ENCODE results near the gene CLEC6A.
"Not testable (repeated sequence)": the region's sequence is repeated elsewhere in the genome, so short reads cannot be mapped to it uniquely, and the experiment has no call there.

Gene CLEC6A

DNA sequence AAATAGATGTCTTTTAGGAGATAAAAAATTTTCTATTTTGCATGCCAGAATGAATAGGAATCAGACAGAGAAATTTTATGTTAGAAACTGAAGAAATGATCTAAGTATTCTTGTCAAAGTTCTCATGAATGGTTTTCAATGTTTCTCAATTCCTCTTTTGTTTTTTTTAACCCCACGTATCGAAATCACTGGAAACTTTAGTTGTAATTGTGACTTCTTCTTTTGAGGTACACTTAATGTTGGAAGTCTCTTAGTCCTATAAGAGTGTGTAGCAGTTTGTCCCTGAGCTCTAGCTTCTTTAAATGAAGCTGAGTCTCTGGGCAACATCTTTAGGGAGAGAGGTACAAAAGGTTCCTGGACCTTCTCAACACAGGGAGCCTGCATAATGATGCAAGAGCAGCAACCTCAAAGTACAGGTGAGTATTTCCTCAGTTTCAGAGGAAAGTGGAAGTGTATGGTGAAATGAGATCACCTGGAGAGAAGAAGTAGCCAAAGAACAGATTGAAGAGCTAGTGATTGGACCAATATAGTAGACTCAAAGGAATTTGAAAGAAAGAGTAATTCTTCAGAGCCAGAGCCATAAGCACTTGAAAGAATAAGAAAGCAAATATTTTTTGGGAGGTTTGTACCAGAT, at the start of gene CLEC6A:
CLEC6A (plus strand) TSS at position 236 of the 634 bp plus-strand sequence; CDS start at position 386, 150 bp downstream.
- DNase-seq, result no peak

GRCh38 chr12:8419576-8419975, 36.2 kb upstream of the CLEC6A start:
- not testable (repeated sequence) for DNase-seq

- DNase-seq, result no peak
These were observed 35.3 kb upstream of the CLEC6A start for GRCh38 chr12:8420506-8420905.

DNA sequence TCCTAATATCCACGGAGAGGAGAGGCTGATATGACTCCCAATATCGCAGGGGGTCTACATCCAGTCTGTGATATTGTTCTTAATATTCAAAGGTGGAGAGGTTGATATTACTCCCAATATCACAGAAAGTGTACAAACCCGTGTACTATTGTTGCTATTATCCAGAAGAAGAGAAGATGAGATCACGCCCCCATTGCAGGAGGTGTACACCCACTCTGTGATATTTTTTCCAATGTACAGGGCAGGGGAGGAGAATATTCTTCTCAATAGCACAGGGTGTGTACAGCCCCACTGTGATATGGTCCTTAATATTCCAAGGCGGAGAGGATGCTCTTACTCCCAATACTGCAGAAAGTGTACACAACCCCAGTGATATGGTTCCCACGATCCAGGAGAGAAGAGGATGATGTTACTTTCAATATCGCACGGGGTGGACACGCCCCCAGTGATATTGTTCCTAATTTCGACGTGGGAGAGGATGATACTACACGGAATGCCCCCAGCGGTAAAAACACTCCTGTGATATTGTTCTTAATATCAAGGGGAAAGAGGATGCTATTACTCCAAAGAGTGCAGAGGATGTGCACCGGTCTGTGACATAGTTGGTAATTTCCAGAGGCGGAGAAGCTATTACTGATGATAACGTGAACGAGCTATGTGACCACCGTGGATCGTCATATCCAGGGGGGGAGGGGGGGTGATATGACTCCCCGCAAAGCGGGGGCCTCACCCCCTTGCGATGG, 11.1 kb upstream of the CLEC6A start:
- not testable (repeated sequence) for DNase-seq

- no peak for DNase-seq
These were observed 10.0 kb upstream of the CLEC6A start for GRCh38 chr12:8445731-8446130.

DNA sequence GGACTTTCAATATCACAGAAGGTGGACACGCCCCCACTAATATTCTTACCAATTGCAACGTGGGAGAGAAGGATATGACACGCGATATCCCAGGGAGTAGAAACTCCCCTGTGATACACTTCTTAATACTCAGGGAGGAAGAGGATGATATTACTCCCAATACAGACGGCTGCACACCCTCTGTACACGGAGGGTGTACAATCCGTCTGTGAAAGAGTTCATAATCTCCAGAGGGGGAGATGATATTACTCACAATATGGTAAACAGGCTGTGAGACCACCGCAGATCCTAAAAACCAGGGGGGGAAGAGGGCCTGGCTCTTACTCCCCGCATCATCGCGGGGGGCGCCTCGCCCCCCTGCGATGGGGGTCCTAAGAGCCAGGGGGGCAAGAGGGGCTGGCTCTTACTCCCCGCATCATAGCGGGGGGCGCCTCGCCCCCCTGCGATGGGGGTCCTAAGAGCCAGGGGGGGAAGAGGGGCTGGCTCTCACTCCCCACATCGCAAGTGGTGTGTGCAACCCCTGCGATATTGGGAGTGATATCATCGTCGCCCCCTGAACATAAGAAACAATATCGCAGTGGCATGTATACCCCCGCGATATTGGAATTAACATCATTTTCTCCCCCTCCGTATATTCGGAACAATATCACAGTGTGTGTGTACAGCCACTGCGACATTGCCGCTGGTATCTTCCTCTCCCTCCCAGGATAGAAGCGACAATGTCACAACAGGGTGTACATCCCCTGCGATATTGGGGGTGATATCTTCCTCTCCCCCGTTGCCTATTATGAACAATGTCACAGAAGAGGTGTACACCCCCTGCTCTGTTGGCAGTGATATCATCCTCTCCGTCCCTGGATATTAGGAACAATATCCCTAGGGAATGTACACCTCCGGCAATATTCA, 8.9 kb upstream of the CLEC6A start:
- no peak for DNase-seq

GRCh38 chr12:8449355-8449859, 6.4 kb upstream of the CLEC6A start:
- no peak for DNase-seq

GRCh38 chr12:8452036-8452435, 3.7 kb upstream of the CLEC6A start:
- no peak for DNase-seq

GRCh38 chr12:8453021-8453513, 2.7 kb upstream of the CLEC6A start:
- DNase-seq, result no peak

DNA sequence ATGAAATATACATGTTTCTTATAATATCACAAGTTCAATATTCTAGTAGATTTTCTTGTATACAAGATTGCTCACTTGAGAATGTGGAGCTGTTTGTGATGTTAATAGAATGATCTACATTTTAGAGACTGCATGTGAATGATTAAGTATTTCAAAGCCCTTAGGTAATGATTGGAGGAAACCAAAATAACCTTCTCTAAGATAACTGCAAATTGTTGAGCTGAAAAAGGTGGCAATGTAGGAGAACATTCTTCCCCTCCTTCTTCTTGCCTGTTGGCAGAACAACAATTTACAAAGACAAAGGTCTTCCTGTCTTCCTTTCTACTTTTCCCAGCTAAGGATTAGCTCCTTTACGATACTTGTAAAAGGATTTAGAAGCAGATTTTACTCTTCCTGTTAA, 2.0 kb upstream of the CLEC6A start:
- no peak for DNase-seq

GRCh38 chr12:8455271-8455670, 491 bp upstream of the CLEC6A start:
- no peak for DNase-seq

DNA sequence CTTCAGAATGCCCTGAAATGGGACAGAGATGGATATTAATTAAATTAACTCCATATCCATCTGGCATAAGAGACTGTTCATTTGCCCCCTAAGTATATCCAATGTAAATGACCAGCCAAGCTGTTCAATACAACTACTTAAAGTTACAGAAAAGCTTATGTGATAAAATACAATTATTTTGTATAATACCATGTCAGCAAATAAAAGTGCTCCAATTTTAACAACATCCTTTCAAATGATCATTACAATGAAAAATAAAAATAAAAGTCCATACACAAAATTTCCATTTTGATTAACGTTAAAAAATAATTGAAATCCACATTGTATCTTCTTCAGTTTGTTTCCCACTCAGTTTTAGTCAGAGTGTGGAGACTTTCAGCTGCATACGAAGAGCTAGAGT, 5.7 kb downstream of the CLEC6A start:
- no peak for DNase-seq

- no peak for DNase-seq
These were observed 9.7 kb downstream of the CLEC6A start for GRCh38 chr12:8465301-8465996.

- no peak for DNase-seq
These were observed 10.5 kb downstream of the CLEC6A start for GRCh38 chr12:8466241-8466640.

DNA sequence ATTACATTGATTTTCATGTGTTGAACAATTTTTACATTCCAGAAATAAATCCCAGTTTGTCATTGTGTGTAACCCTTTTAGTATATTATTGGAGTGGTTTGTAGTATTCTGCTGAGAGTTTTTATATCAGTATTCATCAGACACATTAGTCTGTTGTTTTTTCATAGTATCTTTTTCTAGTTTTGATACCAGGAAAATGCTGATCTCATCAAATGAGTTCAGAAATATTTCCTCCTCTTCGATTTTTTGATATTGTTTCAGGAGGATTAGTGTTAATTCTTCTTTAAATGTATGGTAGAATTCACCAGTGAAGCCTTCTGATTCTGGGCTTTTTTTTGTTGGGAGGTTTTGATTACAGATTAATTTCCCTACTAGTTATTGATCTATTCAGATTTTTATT, 15.3 kb downstream of the CLEC6A start:
- DNase-seq, result no peak

GRCh38 chr12:8475508-8476203, 19.9 kb downstream of the CLEC6A start:
- DNase-seq, result no peak

GRCh38 chr12:8482571-8483061, 26.9 kb downstream of the CLEC6A start:
- no peak for DNase-seq

DNA sequence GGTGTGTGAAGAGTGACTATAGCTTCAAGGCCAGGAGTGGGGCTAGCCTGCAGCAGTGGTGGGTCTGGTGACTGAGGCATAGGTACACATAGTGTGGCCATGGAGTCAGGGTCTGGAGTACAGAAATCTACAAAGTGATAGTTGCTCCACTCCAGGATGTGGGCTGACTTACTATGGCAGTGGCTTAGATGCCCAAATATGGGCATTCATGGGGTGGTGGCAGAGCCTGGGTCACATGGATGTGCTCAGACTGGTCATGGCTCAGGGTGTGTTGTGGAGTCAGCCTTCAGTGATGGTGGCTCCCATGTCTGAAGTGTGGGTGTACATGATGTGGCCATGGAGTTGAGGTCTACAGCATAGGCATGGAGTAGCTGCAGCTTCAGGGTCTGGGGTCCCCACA, 27.3 kb downstream of the CLEC6A start:
- no peak for DNase-seq

- DNase-seq, result no peak
These were observed 36.1 kb downstream of the CLEC6A start for GRCh38 chr12:8491646-8492530.

DNA sequence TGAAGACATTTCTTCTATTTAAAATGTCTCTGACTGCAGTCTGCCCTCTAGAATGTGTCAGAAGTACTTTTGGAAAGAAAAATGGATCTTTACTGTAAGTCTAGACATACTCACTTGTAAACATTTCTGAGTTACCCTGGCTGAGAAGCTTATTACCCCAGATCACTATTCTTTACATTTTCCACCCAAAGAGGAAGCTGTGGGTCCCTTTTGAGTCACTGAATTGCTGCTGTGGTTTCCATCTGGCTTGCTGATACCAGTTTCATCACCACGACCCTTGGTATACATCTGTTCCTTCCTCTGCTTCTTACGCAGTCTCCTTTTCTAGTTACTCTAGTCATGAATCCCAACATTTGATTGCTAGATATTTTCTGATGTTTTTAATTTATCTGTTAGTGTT, 37.3 kb downstream of the CLEC6A start:
- no peak for DNase-seq

DNA sequence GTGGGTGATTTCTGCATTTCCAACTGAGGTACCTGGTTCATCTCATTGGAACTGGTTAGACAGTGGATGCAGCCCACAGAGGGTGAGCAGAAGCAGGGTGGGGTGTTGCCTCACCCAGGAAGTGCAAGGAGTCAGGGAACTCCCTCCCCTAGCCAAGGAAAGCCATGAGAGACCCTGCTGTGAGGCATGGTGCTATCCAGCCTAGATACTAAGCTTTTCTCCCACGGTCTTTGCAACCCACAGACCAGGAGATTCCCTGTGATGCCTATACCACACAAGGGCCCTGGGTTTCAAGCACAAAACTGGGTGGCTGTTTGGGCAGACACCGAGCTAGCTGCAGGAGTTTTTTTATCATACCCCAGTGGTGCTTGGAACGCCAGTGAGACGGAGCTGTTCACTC, 39.9 kb downstream of the CLEC6A start:
- not testable (repeated sequence) for DNase-seq

Measured in NCI-H1048 (cell line).